Natural killer cell (primary cell): Measurements from ENCODE around the gene MRPS14. TPM values are rescaled to one million over a fixed set of nuclear protein-coding genes. Genes with fewer than 3 reads are reported as not detected.

Experiments
- ATAC-seq, 3 donors: fragments of 150-1000 bp in 2 of 3; fragments of 200-7000 bp in 1 of 3; cut with Tn5 transposase; 1 replicate in 1 of 3; 2 replicates in 2 of 3; pipeline ENCODE4 v1.10.0; 2021; ENCODE audit warnings: mild to moderate bottlenecking in 2 of 3, moderate library complexity in 2 of 3
- DNase-seq, 2 donors: peaks; one replicate each; pipeline versions ENCODE4 v3.0.0 to v3.0.0-alpha.2; 2013 to 2021; ENCODE audit warnings: mixed read lengths in 1 of 2
- H3K27ac ChIP-seq: one replicate; pipeline ENCODE4 v1.5.1; 2013; ENCODE audit warnings: mild to moderate bottlenecking, low read length
- H3K27me3 ChIP-seq: one replicate; pipeline ENCODE4 v1.6.1; 2013; ENCODE audit warnings: low read length; ENCODE audit not compliant: control insufficient read depth, insufficient read depth
- H3K36me3 ChIP-seq: one replicate; pipeline ENCODE4 v1.6.1; 2013; ENCODE audit warnings: low read length; ENCODE audit not compliant: control insufficient read depth, insufficient read depth
- H3K4me1 ChIP-seq: one replicate; pipeline ENCODE4 v1.6.1; 2013; ENCODE audit warnings: low read length; ENCODE audit not compliant: control insufficient read depth, insufficient read depth
- H3K4me3 ChIP-seq: one replicate; pipeline ENCODE4 v1.5.1; 2013; ENCODE audit warnings: low read length
- H3K9me3 ChIP-seq: one replicate; pipeline ENCODE4 v1.6.1; 2013; ENCODE audit warnings: low read length; ENCODE audit not compliant: control insufficient read depth, insufficient read depth
- H3K27ac Mint-ChIP-seq, 2 donors: one replicate each; pipeline ENCODE4 v1.8.0; 2022; ENCODE audit warnings: mild to moderate bottlenecking in 2 of 2, mixed read lengths in 2 of 2, moderate library complexity in 1 of 2
- H3K27me3 Mint-ChIP-seq, 2 donors: one replicate each; pipeline ENCODE4 v1.8.0; 2022; ENCODE audit warnings: low read depth in 2 of 2, mixed read lengths in 2 of 2
- H3K36me3 Mint-ChIP-seq: one replicate; pipeline ENCODE4 v1.8.0; 2022; ENCODE audit warnings: mixed read lengths
- H3K4me1 Mint-ChIP-seq, 2 donors: one replicate each; pipeline ENCODE4 v1.8.0; 2022; ENCODE audit warnings: mixed read lengths in 2 of 2
- H3K4me3 Mint-ChIP-seq: one replicate; pipeline ENCODE4 v1.8.0; 2022; ENCODE audit warnings: mild to moderate bottlenecking, moderate library complexity, mixed read lengths
- H3K9me3 Mint-ChIP-seq, 2 donors: one replicate each; pipeline ENCODE4 v1.8.0; 2022; ENCODE audit warnings: mixed read lengths in 2 of 2
- CTCF ChIP-seq: fragments of 200-600 bp; IDR thresholded peaks from one replicate; pipeline ENCODE4 v1.8.0; 2022; ENCODE audit warnings: antibody characterized with exemption
- WGBS: methylation state at CpG from one replicate; pipeline ENCODE4 v1.1.7; 2013; ENCODE audit warnings: missing lambda C conversion rate; ENCODE audit not compliant: insufficient coverage; 5-methylcytosine and 5-hydroxymethylcytosine counted together
- intact Hi-C: fragments of 100-400 bp; cut with micrococcal nuclease; formaldehyde crosslinking; loops from one replicate; pipeline ENCODE4 v1.14.2; 2022
- total RNA-seq, 4 donors: library from RNA; stranded (reverse); fragments of 120-200 nt in 1 of 4; gene quantifications; one replicate each; pipeline versions ENCODE4 v1.2.3 to v1.2.4, GENCODE V29; 2013 to 2022

MRPS14 gene
- total RNA-seq, 3 donors from 2014 or later (not counting 1 experiment from before 2014, with no cell fraction given) = 11.5 to 13.2 (median 12.0) TPM

DNA sequence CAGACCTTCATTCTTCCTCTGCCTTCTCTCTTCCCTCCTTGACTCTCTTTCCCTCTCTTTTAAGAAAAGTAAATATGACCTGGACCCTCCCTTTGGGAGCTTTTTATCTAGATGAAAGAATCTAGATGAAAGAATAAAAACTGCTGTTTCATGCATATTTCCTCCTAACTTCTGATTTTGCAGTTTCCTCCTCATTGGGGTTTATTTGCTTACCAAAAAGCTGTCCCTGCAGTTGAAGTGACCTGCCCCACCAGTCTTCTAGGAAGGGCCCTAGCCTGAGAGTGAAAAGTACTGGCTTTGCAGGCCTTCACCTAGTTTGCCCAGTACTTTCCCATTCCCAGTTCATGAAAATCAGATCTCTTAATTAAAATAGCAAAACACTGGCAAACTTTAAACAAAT, 51.8 kb downstream of the MRPS14 start:
- Histone ChIP-seq H3K27me3 (no peaks in the 10 kb centered on the region), H3K4me1 (peaks cover 31% of the 10 kb centered on the region), H3K27ac (peak overlapping the region; percentile 28), H3K36me3 (peaks cover 16% of the 10 kb centered on the region), H3K4me3 (no peak overlapping the region), H3K9me3 (no peaks in the 10 kb centered on the region)
- Mint-ChIP-seq H3K27ac (peak overlapping the region; percentile 79 to 83), H3K4me3 (peak overlapping the region; percentile 75), H3K36me3 (peaks cover 11% of the 10 kb centered on the region), H3K9me3 (no peaks in the 10 kb centered on the region), H3K27me3 (no peaks in the 10 kb centered on the region), H3K4me1 (peaks cover 54 to 65% of the 10 kb centered on the region in 2 donors)
- DNase-seq (no peak), ATAC-seq (no peak)
- no peak for TF ChIP-seq CTCF
- intact Hi-C loops = no loop called here

DNA sequence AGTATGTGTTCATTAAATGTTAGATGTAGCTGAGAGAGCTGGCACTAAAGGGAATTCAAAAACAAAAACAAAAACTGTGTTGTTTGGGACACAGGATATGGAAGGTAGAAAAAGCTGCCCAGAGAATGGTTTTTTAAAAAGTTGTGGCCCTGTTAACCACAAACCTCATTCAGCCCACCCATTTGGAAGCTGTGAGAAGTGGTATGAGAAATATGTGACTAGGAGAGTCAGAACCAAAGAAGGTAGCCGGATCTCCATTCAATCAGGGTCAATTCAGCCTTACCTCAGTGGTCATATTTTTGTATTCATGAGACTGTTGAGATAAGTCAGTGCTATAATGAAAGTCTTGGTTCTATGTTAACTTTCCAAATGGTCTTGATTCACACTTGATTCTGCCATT, 53.2 kb downstream of the MRPS14 start:
- Mint-ChIP-seq H3K27me3 (no peaks in the 10 kb centered on the region), H3K27ac (peak overlapping the region; percentile 90 to 99), H3K4me3 (peak overlapping the region; percentile 88), H3K9me3 (no peaks in the 10 kb centered on the region), H3K36me3 (peaks cover 11% of the 10 kb centered on the region), H3K4me1 (peaks cover 61 to 72% of the 10 kb centered on the region in 2 donors)
- Histone ChIP-seq H3K27me3 (no peaks in the 10 kb centered on the region), H3K4me3 (no peak overlapping the region), H3K27ac (peak overlapping the region; percentile 67), H3K4me1 (peaks cover 36% of the 10 kb centered on the region), H3K9me3 (no peaks in the 10 kb centered on the region), H3K36me3 (peaks cover 8% of the 10 kb centered on the region)
- TF ChIP-seq CTCF = no peak
- intact Hi-C loops = loop anchor here (10.0 kb wide), 1 partner anchor 945 kb away; the partner anchor contains the start of gene RC3H1
- DNase-seq = peak in 1 of 2 donors; percentile 50
- WGBS = 10% methylated on average over 1 of the region's 1 CpG
- peak in 2 of 3 donors; percentile 1 to 29 for ATAC-seq

- Histone ChIP-seq H3K27me3 (no peaks in the 10 kb centered on the region), H3K9me3 (no peaks in the 10 kb centered on the region), H3K4me3 (no peak overlapping the region), H3K27ac (peak overlapping the region; percentile 67), H3K36me3 (no peaks in the 10 kb centered on the region), H3K4me1 (peaks cover 39% of the 10 kb centered on the region)
- H3K36me3 Mint-ChIP-seq = no peaks in the 10 kb centered on the region
- WGBS = 4% methylated on average over 5 of the region's 5 CpGs
- H3K27me3 Mint-ChIP-seq = no peaks in the 10 kb centered on the region
- peak overlapping the region; percentile 90 to 99 for H3K27ac Mint-ChIP-seq
- peak; percentile 36 to 65 (median 53) for ATAC-seq
- peaks cover 73 to 76% of the 10 kb centered on the region in 2 donors for H3K4me1 Mint-ChIP-seq
- intact Hi-C loops = loop anchor here (1.0 to 10.0 kb wide), 3 partner anchors 31 to 944 kb away; partner anchors contain the start of genes CACYBP and RC3H1
- no peak for TF ChIP-seq CTCF
- DNase-seq = peak in 1 of 2 donors; percentile 89
- no peaks in the 10 kb centered on the region for H3K9me3 Mint-ChIP-seq
- peak overlapping the region; percentile 88 for H3K4me3 Mint-ChIP-seq
Measured at GRCh38 chr1:174968750-174969244, 54.4 kb downstream of the MRPS14 start.
